Gastroesophageal sphincter (tissue), 2 donors: Measurements from ENCODE around the gene EMILIN2.

ENCODE experiments used
- EP300 ChIP-seq: sonication (generic); formaldehyde crosslinking; IDR thresholded peaks from one replicate; pipeline ENCODE4 v1.6.1; 2017; ENCODE audit warnings: antibody characterized with exemption, mild to moderate bottlenecking
- POLR2A ChIP-seq, 2 donors: fragments of 450-650 bp; IDR thresholded peaks; one replicate each; pipeline ENCODE4 v1.6.1; 2017; ENCODE audit warnings: antibody characterized with exemption in 2 of 2, mild to moderate bottlenecking in 2 of 2, moderate library complexity in 1 of 2

DNA sequence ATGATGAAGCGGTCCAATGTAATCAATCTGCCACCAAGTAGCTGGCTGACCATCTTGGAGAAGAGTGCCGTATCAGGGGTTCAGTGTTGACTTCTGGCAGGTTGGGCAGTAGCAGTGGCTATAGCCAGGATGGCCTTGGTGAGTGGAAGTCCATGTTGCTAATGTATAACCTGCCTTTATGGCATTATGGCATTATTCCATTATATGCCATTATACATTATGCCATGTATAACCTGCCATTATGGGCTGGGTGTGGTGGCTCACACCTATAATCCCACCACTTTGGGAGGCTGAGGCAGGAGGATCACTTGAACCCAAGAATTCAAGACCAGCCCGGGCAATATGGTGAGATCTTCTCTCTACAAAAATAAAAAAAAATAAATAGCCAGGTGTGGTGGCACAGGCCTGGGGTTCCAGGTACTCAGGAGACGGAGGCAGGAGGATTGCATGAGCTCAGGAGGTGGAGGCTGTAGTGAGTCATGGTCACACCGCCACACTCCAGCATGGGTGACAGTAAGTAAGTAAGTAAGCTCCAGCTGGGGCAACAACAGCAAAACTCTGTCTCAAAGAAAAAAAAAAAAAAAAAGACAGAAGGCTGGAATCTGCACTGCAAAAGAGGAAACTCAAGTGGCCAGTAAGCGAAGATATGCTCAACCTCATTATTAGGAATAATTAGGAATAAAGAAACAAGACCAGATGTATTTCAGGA is 24.4 kb upstream of the EMILIN2 start:
- TF ChIP-seq POLR2A (IDR thresholded peaks at IDR 0.05) (no peak), EP300 (no peak)
